GM18907 (cell line): ENCODE measurements around the gene ITPR3.

Experiments used
- ATAC-seq: cut with Tn5 transposase; IDR thresholded peaks from one replicate; pipeline ENCODE4 v1.9.1; 2021; ENCODE audit warnings: mild to moderate bottlenecking, moderate library complexity; ENCODE audit not compliant: unreplicated experiment

ITPR3 gene

GRCh38 chr6:33727932-33728331 is 106.8 kb downstream of the ITPR3 start:
- ATAC-seq: no peak

DNA sequence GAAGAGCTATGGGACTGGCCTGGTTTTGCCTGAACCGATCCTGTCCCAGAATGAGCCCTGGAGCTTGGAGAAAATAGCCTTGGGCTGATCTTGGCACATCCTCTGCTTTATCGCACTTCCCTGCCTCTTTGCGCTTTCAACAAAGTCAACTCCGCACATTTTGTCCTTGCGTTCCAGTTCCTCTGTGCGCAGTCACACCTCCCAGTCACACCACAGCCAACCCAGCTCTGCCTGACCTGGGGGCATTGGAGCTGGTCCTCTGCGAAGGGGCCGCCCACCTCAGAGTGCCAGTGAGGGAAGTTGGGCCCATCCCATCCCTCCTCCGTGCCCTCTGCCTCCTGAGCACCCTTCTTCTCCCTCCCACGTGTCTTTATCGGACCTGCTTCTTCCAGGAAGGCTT is 107.3 kb downstream of the ITPR3 start:
- ATAC-seq: no peak

DNA sequence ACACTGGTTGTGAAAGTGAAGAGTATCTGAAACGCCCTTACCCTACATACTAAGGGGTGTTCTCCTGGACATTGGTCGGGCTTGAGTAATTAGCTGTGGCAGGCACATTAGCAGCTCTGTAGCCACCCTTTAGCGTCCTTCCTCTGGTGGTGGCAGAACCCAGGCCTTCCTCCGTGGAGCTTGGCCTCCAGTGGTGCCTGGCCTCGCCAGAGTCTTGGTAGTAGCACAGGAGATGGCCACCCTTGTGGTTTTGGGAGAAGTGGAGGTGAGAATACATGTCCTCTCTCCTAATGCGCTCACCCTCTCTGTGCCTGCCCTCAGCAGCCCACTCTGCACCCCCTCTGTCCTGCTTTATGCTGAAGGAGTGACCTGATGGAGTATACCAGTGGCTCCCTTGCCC is 107.9 kb downstream of the ITPR3 start:
- no peak for ATAC-seq

- no peak for ATAC-seq
Measured at GRCh38 chr6:33730611-33731010, 109.5 kb downstream of the ITPR3 start.

GRCh38 chr6:33731035-33731434 is 109.9 kb downstream of the ITPR3 start:
- no peak for ATAC-seq

- ATAC-seq: no peak
Measured at GRCh38 chr6:33731751-33732282, 110.7 kb downstream of the ITPR3 start.

- ATAC-seq: no peak
Measured at GRCh38 chr6:33732385-33732784, 111.3 kb downstream of the ITPR3 start.

GRCh38 chr6:33732817-33733708 is 111.9 kb downstream of the ITPR3 start:
- no peak for ATAC-seq

DNA sequence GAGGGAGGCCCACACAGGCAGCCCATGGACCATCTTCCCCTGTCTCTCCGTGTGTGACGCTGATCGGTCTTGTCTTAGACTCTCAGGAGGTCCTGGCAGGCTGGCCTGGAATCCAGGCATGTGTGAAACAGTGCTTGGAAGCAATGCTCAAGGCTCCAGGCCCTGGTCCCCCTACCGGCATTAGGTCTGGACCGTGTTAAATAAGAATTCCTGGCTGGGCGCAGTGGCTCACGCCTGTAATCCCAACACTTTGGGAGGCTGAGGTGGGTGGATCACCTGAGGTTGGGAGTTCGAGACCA is 112.5 kb downstream of the ITPR3 start:
- ATAC-seq: no peak

DNA sequence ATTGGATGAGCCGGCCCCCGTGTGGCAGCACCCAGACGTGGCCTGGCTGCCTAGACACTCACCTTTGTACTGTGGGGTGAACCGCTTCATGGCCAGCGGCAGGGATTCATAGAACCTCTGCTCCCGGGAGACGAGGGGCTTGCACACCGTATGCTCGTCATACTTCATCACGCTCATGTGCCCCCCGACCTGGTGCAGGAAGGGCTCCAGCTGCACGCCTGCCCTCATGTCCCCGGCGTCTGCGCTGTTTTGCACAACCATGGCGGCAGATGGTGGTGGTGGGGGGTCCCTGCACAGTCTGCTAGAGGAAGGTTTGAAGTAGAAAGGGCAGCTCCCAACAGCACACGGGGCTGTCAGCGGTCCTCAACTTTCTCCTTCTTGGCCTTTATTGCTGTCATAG is 114.1 kb downstream of the ITPR3 start:
- ATAC-seq: no peak

GRCh38 chr6:33737267-33738026 is 116.3 kb downstream of the ITPR3 start:
- ATAC-seq: no peak

- ATAC-seq: no peak
Measured at GRCh38 chr6:33738153-33738552, 117.0 kb downstream of the ITPR3 start.

GRCh38 chr6:33738879-33739278 is 117.8 kb downstream of the ITPR3 start:
- ATAC-seq: no peak

GRCh38 chr6:33739571-33739970 is 118.4 kb downstream of the ITPR3 start:
- no peak for ATAC-seq

- no peak for ATAC-seq
Measured at GRCh38 chr6:33740204-33740608, 119.1 kb downstream of the ITPR3 start.

DNA sequence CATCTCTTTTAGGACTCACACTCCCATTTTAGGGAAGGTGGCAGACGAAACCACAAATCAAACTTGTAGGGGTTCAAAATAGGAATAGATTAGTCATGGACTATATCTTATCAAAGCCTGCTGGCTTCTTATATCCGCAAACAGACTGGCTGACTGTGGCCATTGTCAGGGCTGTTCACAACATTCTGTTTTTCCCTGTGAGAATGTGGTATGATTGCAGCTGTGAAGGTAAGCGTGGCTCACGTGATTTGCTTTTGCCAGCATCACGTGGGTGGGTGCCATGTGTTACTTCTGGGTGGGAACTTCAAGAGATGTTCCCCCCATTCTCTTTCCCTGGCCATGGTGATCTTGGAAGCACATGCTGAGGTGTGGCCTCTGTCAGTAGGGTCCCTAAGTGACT is 119.7 kb downstream of the ITPR3 start:
- ATAC-seq: no peak

GRCh38 chr6:33742092-33742491 is 121.0 kb downstream of the ITPR3 start:
- no peak for ATAC-seq

DNA sequence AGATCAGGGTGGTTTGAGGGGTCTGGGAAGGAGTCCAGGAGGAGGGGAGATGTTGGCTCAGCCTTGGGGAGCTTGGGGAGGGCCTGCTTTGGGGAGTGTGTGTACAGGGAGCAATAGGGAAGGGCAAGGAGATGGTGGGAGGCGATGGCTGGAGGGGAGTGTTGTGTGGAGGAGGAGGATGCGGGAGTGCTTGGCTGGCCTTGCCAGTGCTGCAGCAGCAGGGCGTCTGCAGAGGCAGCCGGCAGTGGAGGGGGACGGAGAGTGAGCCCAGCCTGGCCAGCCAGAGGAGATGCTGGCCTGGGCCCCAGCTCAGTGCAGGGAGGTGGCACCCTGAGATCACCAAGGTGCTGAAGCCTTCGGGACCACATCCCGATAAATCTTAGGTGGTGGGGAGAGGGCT is 121.7 kb downstream of the ITPR3 start:
- ATAC-seq: no peak

DNA sequence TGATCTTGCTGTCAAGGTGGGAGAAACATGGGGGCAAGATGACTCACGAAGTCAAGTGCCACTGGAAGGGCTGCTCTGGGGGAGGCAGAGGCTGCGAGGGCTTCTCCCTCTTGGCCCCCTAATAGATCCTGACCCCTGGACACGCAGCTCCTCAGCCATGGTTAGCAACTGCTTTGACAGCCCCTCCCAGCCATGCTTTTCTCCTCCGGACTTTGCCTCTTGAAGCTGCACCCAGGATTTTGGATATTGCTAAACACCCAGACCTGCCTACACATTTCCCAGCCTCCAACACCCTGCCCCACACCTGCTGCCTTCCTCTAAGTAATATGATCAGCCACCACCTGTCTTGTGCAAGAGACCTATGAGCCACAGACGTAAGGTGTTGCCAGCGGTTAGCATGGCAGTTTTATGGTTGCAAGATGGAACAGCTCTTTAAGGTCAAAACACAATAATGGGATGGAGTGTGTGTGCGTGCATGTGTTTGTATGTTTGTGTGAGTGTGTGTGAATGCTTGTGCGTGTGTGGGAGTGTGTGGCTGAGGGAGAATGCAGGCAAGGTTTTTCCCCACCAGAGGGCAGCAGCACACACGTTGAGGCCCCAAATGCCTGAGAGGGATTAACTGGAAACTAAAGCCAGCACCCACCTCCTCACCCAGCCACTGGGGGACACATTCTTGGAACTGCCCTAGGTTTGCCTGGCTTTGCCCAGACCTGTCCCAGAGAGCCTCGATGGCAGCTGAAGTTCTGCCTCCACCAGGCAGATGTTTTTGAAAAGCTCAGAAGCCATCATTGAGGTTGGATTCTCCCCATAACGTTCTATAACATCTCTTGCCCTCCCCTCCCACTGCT is 123.1 kb downstream of the ITPR3 start:
- ATAC-seq: no peak

DNA sequence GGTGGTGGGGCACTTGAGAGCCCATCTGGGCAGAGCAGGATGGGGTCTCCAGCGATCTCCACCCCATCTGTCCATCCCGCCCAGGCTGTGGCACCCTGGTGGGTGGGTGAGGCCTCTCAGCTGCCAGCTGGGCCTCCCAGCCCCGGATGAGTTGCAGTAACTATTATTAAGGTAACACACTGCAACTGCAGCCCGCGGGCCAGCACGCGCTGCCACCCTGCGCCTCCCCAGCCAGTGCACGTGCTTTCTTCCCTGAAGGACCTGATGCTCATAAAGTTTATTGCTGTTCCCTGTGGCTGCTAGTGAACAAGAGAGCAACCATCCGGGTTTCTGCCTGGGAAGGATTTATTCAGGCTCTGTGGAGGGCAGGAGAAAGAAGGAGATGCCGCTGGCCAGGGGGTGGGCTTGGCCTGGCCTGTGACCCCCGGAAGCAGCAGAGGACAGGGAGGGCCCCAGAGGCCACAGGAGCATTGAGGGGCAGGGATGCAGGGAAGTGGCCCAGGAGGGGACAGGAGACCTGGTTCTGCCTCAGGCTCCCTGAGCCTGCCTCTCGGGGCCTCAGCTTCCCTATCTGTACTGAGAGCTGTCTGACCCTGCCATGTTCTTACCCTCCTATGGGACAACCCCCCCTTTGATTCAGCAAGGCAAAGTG is 123.9 kb downstream of the ITPR3 start:
- no peak for ATAC-seq

GRCh38 chr6:33745548-33745947 is 124.4 kb downstream of the ITPR3 start:
- no peak for ATAC-seq
